ENCODE measurements around the gene MTX1. TPM values are rescaled to one million over a fixed set of nuclear protein-coding genes. Genes with fewer than 3 reads are reported as not detected.
A peak's percentile ranks its signal among the peaks of the same experiment; 100 is the strongest.
"Not testable (repeated sequence)": the region's sequence is repeated elsewhere in the genome, so short reads cannot be mapped to it uniquely, and the experiment has no call there.

MTX1 gene
- total and polyA plus RNA-seq, 4 experiments from 2014 or later: 17.7 to 65.5 (median 30.4) TPM

DNA sequence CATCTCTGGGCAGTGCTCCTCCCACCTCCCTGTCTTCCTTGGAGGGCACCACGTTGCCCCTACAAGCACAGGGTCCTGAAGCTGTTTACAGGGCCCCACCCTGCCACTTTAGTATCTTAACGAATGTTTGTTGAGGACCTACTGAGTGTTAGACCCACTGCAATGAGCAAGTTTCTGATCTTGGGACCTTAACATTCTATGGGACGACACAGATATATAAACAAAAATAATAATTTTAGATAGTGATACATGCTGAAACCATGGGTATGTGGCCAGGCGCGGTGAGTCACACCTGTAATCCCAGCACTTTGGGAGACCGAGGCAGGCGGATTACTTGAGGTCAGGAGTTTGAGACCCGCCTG lies 36.6 kb downstream of the MTX1 start:
- H3K27ac ChIP-seq (ENCODE audit: low read depth, low read length): peak overlapping the region; percentile 78
- H3K27me3 Mint-ChIP-seq: peaks cover 3% of the 10 kb centered on the region in 2 donors
- H3K4me1 ChIP-seq (ENCODE audit: insufficient read depth, low read length): peaks cover 45% of the 10 kb centered on the region
- ChIA-PET CTCF (ENCODE audit: partially characterized antibody) (interaction anchor here (1.3 to 3.7 kb wide), 6 partner anchors 18 to 77 kb away, joined by 4 to 14 read pairs (median 7); partner anchors contain the start of genes KRTCAP2, MTX1, RUSC1 and THBS3), POLR2A (ENCODE audit: partially characterized antibody) (interaction anchor here (0.6 to 3.5 kb wide), 19 partner anchors 9 to 872 kb away, joined by 3 to 47 read pairs (median 5); partner anchors contain the start of genes ASH1L, CLK2, ENTREP3 and KRTCAP2)
- intact Hi-C loops (cut with micrococcal nuclease): no loop called here
- H3K27me3 ChIP-seq (ENCODE audit: insufficient read depth, low read length): no peaks in the 10 kb centered on the region
- H3K36me3 Mint-ChIP-seq: peaks cover 0 to 9% of the 10 kb centered on the region in 2 donors
- H3K27ac Mint-ChIP-seq: peak overlapping the region; percentile 95 to 100 (median 99)
- DNase-seq: no peak
- H3K9me3 ChIP-seq (ENCODE audit: control insufficient read depth in 1 of 2, low read length in 2 of 2): no peaks in the 10 kb centered on the region
- H3K36me3 ChIP-seq (ENCODE audit: insufficient read depth, low read length): no peaks in the 10 kb centered on the region
- H3K4me1 Mint-ChIP-seq: peaks cover 14 to 56% (median 39%) of the 10 kb centered on the region in 4 donors
- H3K4me3 Mint-ChIP-seq: peak overlapping the region; percentile 90 to 98 (median 93)
- peak overlapping the region; percentile 11 to 73 for H3K4me3 ChIP-seq (ENCODE audit: low read length in 2 of 2)
- H3K9me3 Mint-ChIP-seq: peaks cover 0 to 9% (median 2%) of the 10 kb centered on the region in 8 donors

DNA sequence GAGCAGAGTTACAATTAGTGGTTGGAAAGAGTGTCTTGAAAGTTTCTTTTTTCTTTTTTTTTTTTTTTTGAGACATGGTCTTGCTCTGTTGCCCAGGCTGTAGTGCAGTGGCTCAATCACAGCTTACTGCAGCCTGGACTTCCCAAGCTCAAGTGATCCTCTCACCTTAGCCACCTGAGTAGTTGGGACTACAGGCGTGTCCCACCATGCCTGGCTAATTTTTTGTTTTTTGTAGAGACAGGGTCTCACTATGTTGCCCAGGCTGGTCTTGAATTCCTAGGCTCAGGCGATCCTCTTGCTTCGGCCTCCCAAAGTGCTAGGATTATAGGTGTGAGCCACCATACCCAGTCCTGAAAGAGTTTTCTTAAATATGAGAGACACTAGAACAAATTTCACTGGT lies 38.3 kb downstream of the MTX1 start:
- H3K4me1 ChIP-seq (ENCODE audit: insufficient read depth, low read length): peaks cover 30% of the 10 kb centered on the region
- H3K36me3 ChIP-seq (ENCODE audit: insufficient read depth, low read length); DNase-seq; H3K4me3 ChIP-seq (ENCODE audit: low read length in 2 of 2); H3K9me3 ChIP-seq (ENCODE audit: control insufficient read depth in 1 of 2, low read length in 2 of 2); H3K36me3 Mint-ChIP-seq; H3K9me3 Mint-ChIP-seq; H3K27me3 Mint-ChIP-seq; H3K27ac ChIP-seq (ENCODE audit: low read depth, low read length); H3K27me3 ChIP-seq (ENCODE audit: insufficient read depth, low read length); POLR2A ChIA-PET (ENCODE audit: partially characterized antibody); intact Hi-C loops (cut with micrococcal nuclease): not testable (repeated sequence)
- peaks cover 7 to 47% (median 27%) of the 10 kb centered on the region in 4 donors for H3K4me1 Mint-ChIP-seq
- H3K27ac Mint-ChIP-seq: peak overlapping the region in 2 of 7 donors; percentile 8 to 99
- CTCF ChIA-PET (ENCODE audit: partially characterized antibody): interaction anchor here (0.7 to 3.7 kb wide), 4 partner anchors 52 to 352 kb away, joined by 3 to 13 read pairs (median 4); partner anchors contain the start of genes KRTCAP2 and RUSC1
- H3K4me3 Mint-ChIP-seq: peak overlapping the region in 2 of 8 donors; percentile 3 to 21

DNA sequence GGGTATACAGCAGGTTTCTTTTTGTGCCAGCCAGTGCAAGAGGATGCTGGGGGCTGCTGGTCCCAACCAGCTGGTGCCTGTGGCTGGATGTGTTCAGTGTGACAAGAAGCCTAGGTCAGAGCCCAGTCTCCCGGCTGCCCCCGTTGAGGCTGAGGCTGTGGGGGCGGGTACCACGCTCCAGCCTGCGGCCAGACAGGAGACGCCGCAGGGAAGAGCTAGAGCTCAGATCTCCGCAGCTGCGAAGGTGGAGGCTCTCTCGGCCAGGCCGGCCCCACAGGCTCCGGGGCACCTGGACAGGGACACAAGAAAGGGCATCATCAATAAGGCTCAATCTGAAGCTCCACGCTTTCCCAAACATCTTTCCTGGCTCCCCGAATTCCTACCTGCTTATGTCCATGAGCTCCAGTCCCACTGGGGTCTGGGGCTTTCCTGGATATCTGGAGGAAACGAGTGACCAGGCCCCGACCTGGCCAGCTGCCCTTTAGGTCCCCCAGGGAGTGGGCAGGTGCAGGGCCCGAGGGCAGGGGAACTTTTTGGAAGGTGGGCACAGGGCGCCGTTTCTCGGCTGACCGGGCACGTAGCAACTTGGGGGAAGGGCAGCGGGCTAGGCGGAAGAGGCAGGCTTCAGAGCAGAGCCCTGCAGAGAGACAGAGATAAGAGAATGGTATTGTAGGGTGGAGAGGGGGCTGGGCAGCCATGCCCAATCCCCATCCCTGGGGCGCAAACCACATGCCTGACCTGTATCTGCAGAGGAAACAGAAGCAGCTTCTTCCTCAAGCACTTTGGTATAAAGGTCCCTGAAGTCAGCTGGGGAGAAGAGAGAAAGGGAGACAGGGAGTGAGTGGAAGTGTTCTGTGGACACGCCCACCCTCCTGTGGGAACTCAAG lies 39.4 kb downstream of the MTX1 start:
- Histone ChIP-seq H3K27me3 (ENCODE audit: insufficient read depth, low read length) (no peaks in the 10 kb centered on the region), H3K4me3 (ENCODE audit: low read length in 2 of 2) (no peak overlapping the region), H3K36me3 (ENCODE audit: insufficient read depth, low read length) (no peaks in the 10 kb centered on the region), H3K4me1 (ENCODE audit: insufficient read depth, low read length) (peaks cover 19% of the 10 kb centered on the region), H3K27ac (ENCODE audit: low read depth, low read length) (no peak overlapping the region), H3K9me3 (ENCODE audit: control insufficient read depth in 1 of 2, low read length in 2 of 2) (no peaks in the 10 kb centered on the region)
- intact Hi-C loops (cut with micrococcal nuclease): no loop called here
- Mint-ChIP-seq H3K4me1 (peaks cover 9 to 40% (median 22%) of the 10 kb centered on the region in 4 donors), H3K27me3 (peaks cover 3% of the 10 kb centered on the region in 2 donors), H3K27ac (peak overlapping the region in 1 of 7 donors; percentile 99), H3K36me3 (peaks cover 0 to 4% of the 10 kb centered on the region in 2 donors), H3K9me3 (peaks cover 0 to 9% (median 2%) of the 10 kb centered on the region in 8 donors), H3K4me3 (peak overlapping the region in 1 of 8 donors; percentile 51)
- ChIA-PET CTCF (ENCODE audit: partially characterized antibody) (interaction anchor here (0.8 to 6.0 kb wide), 8 partner anchors 12 to 362 kb away, joined by 3 to 143 read pairs (median 6); partner anchors contain the start of genes KRTCAP2, MSTO1, RUSC1 and SCAMP3), POLR2A (ENCODE audit: partially characterized antibody) (interaction anchor here (0.9 to 5.7 kb wide), 3 partner anchors 13 to 29 kb away, joined by 3 to 59 read pairs (median 3); partner anchors contain the start of genes CLK2 and SCAMP3)
- DNase-seq: no peak

DNA sequence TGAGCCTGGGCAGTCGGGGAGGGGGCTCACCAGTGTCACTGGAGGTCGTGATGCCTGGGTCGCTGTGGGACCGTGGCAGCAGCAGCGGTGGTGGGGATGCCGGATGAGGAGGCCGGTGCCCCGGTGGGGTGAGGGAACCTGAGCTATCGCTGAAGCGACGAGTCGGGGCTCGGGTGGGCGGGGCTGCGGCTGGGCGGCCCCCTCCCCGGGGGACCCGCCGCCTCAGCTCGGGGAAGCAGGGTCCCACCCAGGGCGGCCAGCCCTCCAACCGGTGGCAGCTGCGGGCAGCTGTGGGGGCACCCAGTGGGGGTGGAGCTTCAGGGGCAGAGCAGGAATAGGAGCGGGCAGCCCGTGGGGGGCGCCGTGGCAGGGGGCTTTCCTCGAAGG lies 41.7 kb downstream of the MTX1 start:
- ChIA-PET CTCF (ENCODE audit: partially characterized antibody) (interaction anchor here (0.8 to 6.0 kb wide), 46 partner anchors 8 to 370 kb away, joined by 3 to 143 read pairs (median 6); partner anchors contain the start of genes CLK2, FDPS, HCN3 and KRTCAP2), POLR2A (ENCODE audit: partially characterized antibody) (interaction anchor here (0.5 to 5.7 kb wide), 14 partner anchors 9 to 343 kb away, joined by 3 to 59 read pairs (median 6); partner anchors contain the start of genes CLK2, FDPS, MTX1 and RUSC1)
- H3K9me3 Mint-ChIP-seq: no peaks in the 10 kb centered on the region
- H3K36me3 ChIP-seq (ENCODE audit: insufficient read depth, low read length): no peaks in the 10 kb centered on the region
- peak overlapping the region in 3 of 7 donors; percentile 41 to 72 (median 72) for H3K27ac Mint-ChIP-seq
- no peaks in the 10 kb centered on the region for H3K9me3 ChIP-seq (ENCODE audit: control insufficient read depth in 1 of 2, low read length in 2 of 2)
- H3K4me3 Mint-ChIP-seq: peak overlapping the region; percentile 35 to 81 (median 56)
- no peaks in the 10 kb centered on the region for H3K27me3 Mint-ChIP-seq
- DNase-seq: peak in 1 of 5 donors; percentile 23
- no peaks in the 10 kb centered on the region for H3K27me3 ChIP-seq (ENCODE audit: insufficient read depth, low read length)
- H3K27ac ChIP-seq (ENCODE audit: low read depth, low read length): peak overlapping the region; percentile 20
- H3K4me1 Mint-ChIP-seq: peaks cover 10 to 33% (median 18%) of the 10 kb centered on the region in 4 donors
- peak overlapping the region in 1 of 2 donors; percentile 46 for H3K4me3 ChIP-seq (ENCODE audit: low read length in 2 of 2)
- peaks cover 16% of the 10 kb centered on the region for H3K4me1 ChIP-seq (ENCODE audit: insufficient read depth, low read length)
- intact Hi-C loops (cut with micrococcal nuclease): loop anchor here (1.0 to 2.0 kb wide), 4 partner anchors 23 to 479 kb away; partner anchors contain the start of gene CLK2
- H3K36me3 Mint-ChIP-seq: no peaks in the 10 kb centered on the region

DNA sequence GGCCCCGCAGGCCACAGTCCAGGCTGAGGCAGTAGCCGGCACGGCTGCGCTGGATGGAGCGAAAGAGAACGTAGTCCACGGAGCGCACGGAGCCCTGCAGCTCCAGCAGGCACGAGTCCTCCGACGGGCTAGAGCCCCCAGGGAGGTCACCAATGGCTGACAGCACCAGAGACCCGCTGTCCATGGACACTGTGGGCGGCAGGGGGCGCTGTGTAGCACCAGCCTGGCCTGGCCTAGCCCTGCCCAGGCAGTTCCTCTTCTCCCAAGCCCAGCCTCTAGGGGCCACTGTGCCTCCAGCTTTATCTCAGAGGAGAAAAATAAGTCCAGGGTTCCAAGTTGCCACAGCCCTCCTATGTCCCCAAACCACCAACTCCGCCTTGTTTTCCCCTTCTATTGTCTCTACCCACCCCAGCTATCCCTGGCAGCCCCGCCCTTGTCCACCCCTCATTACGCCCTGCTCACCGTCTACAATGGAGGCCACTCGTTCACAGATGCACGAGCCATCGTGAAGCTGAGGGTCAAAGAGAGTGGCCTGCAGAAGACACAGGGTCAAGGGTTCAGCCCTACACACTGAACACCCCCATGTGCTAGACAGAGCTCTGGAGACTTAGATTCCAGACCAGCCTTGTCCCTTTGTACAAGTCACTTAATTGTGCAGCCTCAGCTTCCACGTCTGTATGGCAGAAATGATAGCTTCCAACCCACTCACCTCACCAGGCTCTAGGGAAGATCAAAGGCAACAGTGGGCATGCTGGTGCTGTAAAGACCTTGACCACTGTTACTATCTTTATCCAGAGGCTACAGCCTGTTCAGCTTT lies 42.3 kb downstream of the MTX1 start:
- peak overlapping the region in 4 of 7 donors; percentile 54 to 92 (median 70) for H3K27ac Mint-ChIP-seq
- no peaks in the 10 kb centered on the region for H3K27me3 Mint-ChIP-seq

DNA sequence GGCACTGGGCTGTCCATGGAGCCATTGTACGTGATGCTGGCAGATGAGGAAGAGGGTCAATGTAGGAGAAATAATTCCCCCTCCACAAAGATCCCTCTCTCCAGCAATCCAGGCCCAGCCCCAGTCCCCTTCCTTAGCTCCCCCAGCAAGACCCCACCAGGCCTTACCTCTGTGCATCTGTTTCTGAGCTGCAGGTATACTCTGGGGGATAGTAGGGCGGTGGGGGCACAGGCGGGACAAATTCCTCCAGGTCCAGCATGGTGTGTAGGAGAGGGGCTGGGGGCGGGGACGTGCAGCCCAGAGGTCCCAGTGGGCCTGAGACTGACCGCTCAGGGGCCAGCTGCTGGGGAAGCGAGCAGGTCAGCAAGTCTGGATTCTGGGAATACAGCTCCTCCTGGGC lies 43.1 kb downstream of the MTX1 start:
- H3K27ac ChIP-seq (ENCODE audit: low read depth, low read length): no peak overlapping the region
- Mint-ChIP-seq H3K27me3 (no peaks in the 10 kb centered on the region), H3K4me1 (peaks cover 15 to 34% (median 24%) of the 10 kb centered on the region in 4 donors), H3K9me3 (no peaks in the 10 kb centered on the region), H3K27ac (no peak overlapping the region), H3K36me3 (peaks cover 3 to 4% of the 10 kb centered on the region in 2 donors), H3K4me3 (no peak overlapping the region)
- H3K4me3 ChIP-seq (ENCODE audit: low read length in 2 of 2): no peak overlapping the region
- peaks cover 6% of the 10 kb centered on the region for H3K36me3 ChIP-seq (ENCODE audit: insufficient read depth, low read length)
- no peak for DNase-seq
- CTCF ChIA-PET (ENCODE audit: partially characterized antibody): interaction anchor here (0.6 to 6.0 kb wide), 48 partner anchors 8 to 1247 kb away, joined by 3 to 143 read pairs (median 5); partner anchors contain the start of genes ASH1L, CLK2, FDPS and HCN3
- intact Hi-C loops (cut with micrococcal nuclease): loop anchor here (2.0 kb wide), 1 partner anchor 477 kb away; no protein-coding TSS in a partner anchor
- H3K9me3 ChIP-seq (ENCODE audit: control insufficient read depth in 1 of 2, low read length in 2 of 2): no peaks in the 10 kb centered on the region
- POLR2A ChIA-PET (ENCODE audit: partially characterized antibody): interaction anchor here (1.7 to 5.7 kb wide), 8 partner anchors 9 to 72 kb away, joined by 4 to 59 read pairs (median 10); partner anchors contain the start of genes CLK2, FDPS and SCAMP3
- peaks cover 23% of the 10 kb centered on the region for H3K4me1 ChIP-seq (ENCODE audit: insufficient read depth, low read length)
- H3K27me3 ChIP-seq (ENCODE audit: insufficient read depth, low read length): no peaks in the 10 kb centered on the region

More for the DNA sequence above, 42.3 kb downstream of the MTX1 start:
- CTCF ChIA-PET (ENCODE audit: partially characterized antibody): interaction anchor here (0.6 to 6.0 kb wide), 61 partner anchors 9 to 1246 kb away, joined by 3 to 143 read pairs (median 4); partner anchors contain the start of genes ASH1L, CLK2, FDPS and HCN3
- Histone ChIP-seq H3K27me3 (ENCODE audit: insufficient read depth, low read length) (no peaks in the 10 kb centered on the region), H3K4me3 (ENCODE audit: low read length in 2 of 2) (peak overlapping the region in 1 of 2 donors; percentile 46), H3K4me1 (ENCODE audit: insufficient read depth, low read length) (peaks cover 21% of the 10 kb centered on the region), H3K9me3 (ENCODE audit: control insufficient read depth in 1 of 2, low read length in 2 of 2) (no peaks in the 10 kb centered on the region), H3K27ac (ENCODE audit: low read depth, low read length) (peak overlapping the region; percentile 20), H3K36me3 (ENCODE audit: insufficient read depth, low read length) (no peaks in the 10 kb centered on the region)
- intact Hi-C loops (cut with micrococcal nuclease): loop anchor here (1.0 to 2.0 kb wide), 4 partner anchors 22 to 478 kb away; partner anchors contain the start of gene CLK2
- Mint-ChIP-seq H3K4me3 (peak overlapping the region; percentile 35 to 81 (median 55)), H3K36me3 (no peaks in the 10 kb centered on the region), H3K9me3 (no peaks in the 10 kb centered on the region), H3K4me1 (peaks cover 12 to 35% (median 20%) of the 10 kb centered on the region in 4 donors)
- POLR2A ChIA-PET (ENCODE audit: partially characterized antibody): interaction anchor here (0.5 to 5.7 kb wide), 15 partner anchors 9 to 343 kb away, joined by 3 to 59 read pairs (median 5); partner anchors contain the start of genes CLK2, FDPS, MTX1 and RUSC1
- peak; percentile 90 to 94 (median 91) for DNase-seq
